H1 (cell line): ENCODE results near the gene EGF. TPM values are rescaled to one million over a fixed set of nuclear protein-coding genes. Genes with fewer than 3 reads are reported as not detected.
A peak's percentile ranks its signal among the peaks of the same experiment; 100 is the strongest.

Experiments used
- CTCF ChIA-PET: fragments of 300-600 bp; sonication (Branson Sonifier 250); formaldehyde crosslinking; loops from one replicate; lab custom pipeline; 2021; ENCODE audit not compliant: partially characterized antibody; lab: Charles Lee
- POLR2A ChIA-PET: fragments of 300-600 bp; sonication (Branson Sonifier 250); formaldehyde crosslinking; loops from one replicate; lab custom pipeline; 2021; ENCODE audit warnings: inconsistent platforms; ENCODE audit not compliant: partially characterized antibody; lab: Charles Lee
- DNase-seq, 2 experiments: peaks; one replicate each; pipeline versions ENCODE4 v3.0.0 to v3.0.0-alpha.2; 2010 to 2022; ENCODE audit warnings: low spot score in 2 of 2, low read depth in 1 of 2, mixed read lengths in 1 of 2
- FAIRE-seq: peaks from 2 replicates; lab custom pipeline; 2011; peaks lifted over from hg19 to GRCh38; lab: Jason Lieb, UNC
- H2AFZ ChIP-seq: 2 replicates; pipeline ENCODE4 v1.8.1; 2012; ENCODE audit warnings: low read length, inconsistent platforms
- H2AK5ac ChIP-seq: 2 replicates; pipeline ENCODE4 v1.6.1; 2013; ENCODE audit warnings: low read depth, low read length
- H2BK120ac ChIP-seq: replicated peaks from 2 replicates; pipeline ENCODE3; 2013; ENCODE audit warnings: low read depth, low read length, inconsistent platforms
- H2BK12ac ChIP-seq: 2 replicates; pipeline ENCODE4 v1.6.1; 2013; ENCODE audit warnings: low read depth, low read length
- H2BK15ac ChIP-seq: 2 replicates; pipeline ENCODE4 v1.6.1; 2013; ENCODE audit warnings: low read length
- H2BK20ac ChIP-seq: 2 replicates; pipeline ENCODE4 v1.6.1; 2013; ENCODE audit warnings: low read length
- H2BK5ac ChIP-seq: 2 replicates; pipeline ENCODE4 v1.6.1; 2013; ENCODE audit warnings: low read depth, low read length
- H3K14ac ChIP-seq: 2 replicates; pipeline ENCODE4 v1.6.1; 2013; ENCODE audit warnings: inconsistent platforms; ENCODE audit not compliant: insufficient read length
- H3K18ac ChIP-seq: 2 replicates; pipeline ENCODE4 v1.6.1; 2013; ENCODE audit warnings: low read length; ENCODE audit errors: extremely low read depth
- H3K23ac ChIP-seq: 2 replicates; pipeline ENCODE4 v1.6.1; 2013; ENCODE audit warnings: inconsistent platforms; ENCODE audit not compliant: insufficient read length
- H3K23me2 ChIP-seq: 2 replicates; pipeline ENCODE4 v1.6.1; 2013; ENCODE audit warnings: low read depth, low read length
- H3K27ac ChIP-seq: 2 replicates; pipeline ENCODE4 v1.6.1; 2011; ENCODE audit warnings: low read depth, low read length, inconsistent platforms
- H3K27me3 ChIP-seq, 4 experiments: replicated peaks in 1 of 4; 1 replicate in 1 of 4; 2 replicates in 3 of 4; pipeline versions ENCODE4 v1.6.1 to v1.8.1; 2011 to 2013; ENCODE audit warnings: low read length in 3 of 4, mild to moderate bottlenecking in 3 of 4, inconsistent platforms in 2 of 4, mixed read lengths in 2 of 4, moderate library complexity in 1 of 4; ENCODE audit not compliant: control insufficient read depth in 3 of 4, insufficient read depth in 3 of 4; ENCODE audit errors: extremely low read depth in 1 of 4
- H3K36me3 ChIP-seq, 4 experiments: 2 replicates each; pipeline versions ENCODE4 v1.6.1 to v1.8.1; 2011 to 2013; ENCODE audit warnings: mild to moderate bottlenecking in 4 of 4, low read length in 3 of 4, moderate library complexity in 2 of 4, control low read depth in 1 of 4, inconsistent platforms in 1 of 4; ENCODE audit not compliant: insufficient read depth in 4 of 4, control insufficient read depth in 2 of 4
- H3K4ac ChIP-seq: replicated peaks from 2 replicates; pipeline ENCODE3; 2013; ENCODE audit warnings: low read length, low read depth, mixed read lengths, inconsistent platforms; ENCODE audit not compliant: insufficient read length
- H3K4me1 ChIP-seq, 4 experiments: replicated peaks in 1 of 4; 1 replicate in 1 of 4; 2 replicates in 3 of 4; pipeline versions ENCODE4 v1.6.1 to v1.8.1; 2011 to 2013; ENCODE audit warnings: low read length in 3 of 4, inconsistent platforms in 2 of 4, mixed read lengths in 1 of 4; ENCODE audit not compliant: insufficient read depth in 4 of 4, control insufficient read depth in 3 of 4
- H3K4me2 ChIP-seq, 2 experiments: 2 replicates each; pipeline versions ENCODE4 v1.6.1 to v1.8.1; 2011 to 2013; ENCODE audit warnings: low read depth in 2 of 2, low read length in 2 of 2, control low read depth in 1 of 2, inconsistent platforms in 1 of 2, mild to moderate bottlenecking in 1 of 2; ENCODE audit not compliant: insufficient read depth in 1 of 2
- H3K4me3 ChIP-seq, 4 experiments: fragments of 200-600, 300-600 bp in 1 of 4; sonication (generic), shearing (Covaris generic), sonication (Bioruptor Twin) in 1 of 4; 2 replicates each; pipeline versions ENCODE4 v1.5.1 to v1.8.1; 2011 to 2016; ENCODE audit warnings: low read length in 4 of 4, low read depth in 3 of 4, control low read depth in 2 of 4, inconsistent platforms in 2 of 4, mild to moderate bottlenecking in 2 of 4, mixed read lengths in 1 of 4, moderate library complexity in 1 of 4; ENCODE audit not compliant: insufficient read depth in 2 of 4; ENCODE audit errors: extremely low read depth in 1 of 4
- H3K56ac ChIP-seq: replicated peaks from 2 replicates; pipeline ENCODE3; 2013; ENCODE audit warnings: low read depth, mild to moderate bottlenecking, mixed read lengths, low read length, inconsistent platforms; ENCODE audit not compliant: insufficient read length
- H3K79me1 ChIP-seq: 2 replicates; pipeline ENCODE4 v1.6.1; 2013; ENCODE audit warnings: low read depth, low read length, control low read depth
- H3K79me2 ChIP-seq, 2 experiments: 2 replicates each; pipeline versions ENCODE4 v1.6.1 to v1.8.1; 2012 to 2013; ENCODE audit warnings: low read length in 2 of 2, mild to moderate bottlenecking in 2 of 2, inconsistent platforms in 1 of 2; ENCODE audit not compliant: insufficient read depth in 2 of 2, control insufficient read depth in 1 of 2
- H3K9ac ChIP-seq, 4 experiments: replicated peaks in 1 of 4; 1 replicate in 1 of 4; 2 replicates in 3 of 4; pipeline versions ENCODE4 v1.6.1 to v1.8.1; 2011 to 2013; ENCODE audit warnings: low read depth in 3 of 4, low read length in 3 of 4, control low read depth in 2 of 4, mild to moderate bottlenecking in 2 of 4, moderate library complexity in 2 of 4, inconsistent platforms in 1 of 4; ENCODE audit errors: extremely low read depth in 1 of 4
- H3K9me3 ChIP-seq, 2 experiments: 2 replicates each; pipeline versions ENCODE4 v1.6.1 to v1.8.1; 2012 to 2013; ENCODE audit warnings: mild to moderate bottlenecking in 2 of 2, moderate library complexity in 2 of 2, control low read depth in 1 of 2, inconsistent platforms in 1 of 2, low read depth in 1 of 2, low read length in 1 of 2, mixed read lengths in 1 of 2; ENCODE audit not compliant: insufficient read depth in 2 of 2
- H4K20me1 ChIP-seq, 2 experiments: replicated peaks in 1 of 2; 2 replicates each; pipeline versions ENCODE3 to v1.8.1; 2011 to 2013; ENCODE audit warnings: inconsistent platforms in 2 of 2, low read length in 2 of 2, mild to moderate bottlenecking in 1 of 2; ENCODE audit not compliant: insufficient read depth in 2 of 2, control insufficient read depth in 1 of 2
- H4K5ac ChIP-seq: 2 replicates; pipeline ENCODE4 v1.6.1; 2013; ENCODE audit warnings: low read length, low read depth, mixed read lengths, inconsistent platforms; ENCODE audit not compliant: insufficient read length
- H4K8ac ChIP-seq: 2 replicates; pipeline ENCODE4 v1.8.0; 2013; ENCODE audit warnings: mild to moderate bottlenecking, moderate library complexity, low read length, inconsistent platforms; ENCODE audit not compliant: insufficient read depth; ENCODE audit errors: extremely low read depth
- H4K91ac ChIP-seq: replicated peaks from 2 replicates; pipeline ENCODE3; 2013; ENCODE audit warnings: low read length, mixed read lengths, inconsistent platforms; ENCODE audit not compliant: insufficient read length
- POU5F1 ChIP-seq: IDR thresholded peaks from 2 replicates; pipeline ENCODE4 v1.6.1; 2011; ENCODE audit warnings: low read depth, mild to moderate bottlenecking, low read length, moderate library complexity
- polyA plus RNA-seq, 7 experiments: library from polyadenylated mRNA; depleted of rRNA in 3 of 7; stranded (reverse) in 5 of 7; unstranded in 2 of 7; fragments of >200 nt in 5 of 7; fragments of 200-250 nt in 2 of 7; gene quantifications; 1 replicate in 5 of 7; 2 replicates in 1 of 7; 4 replicates in 1 of 7; pipeline versions ENCODE4 v1.2.1 to v1.2.3, GENCODE V29; 2011 to 2013; ENCODE audit warnings: missing spikeins in 2 of 7, mixed read lengths in 2 of 7
- total RNA-seq: library from RNA; stranded (reverse); fragmentation: NEBNext Ultra II Directional; extraction: Animal tissue kit (Norgen Biotek cat#: 25700); gene quantifications from 2 replicates; pipeline ENCODE4 v1.2.1, GENCODE V29; 2021
- TF ChIP-seq, protein P1 (sequence below): IDR thresholded peaks from 2 replicates; pipeline ENCODE4 v1.6.1; 2012; ENCODE audit warnings: inconsistent platforms

The EGF gene
- total and polyA plus RNA-seq, 2 of the 8 experiments (the other 6 are each of a cell fraction or from before 2014, with no cell fraction given) = 1.5 to 2.6 TPM

DNA sequence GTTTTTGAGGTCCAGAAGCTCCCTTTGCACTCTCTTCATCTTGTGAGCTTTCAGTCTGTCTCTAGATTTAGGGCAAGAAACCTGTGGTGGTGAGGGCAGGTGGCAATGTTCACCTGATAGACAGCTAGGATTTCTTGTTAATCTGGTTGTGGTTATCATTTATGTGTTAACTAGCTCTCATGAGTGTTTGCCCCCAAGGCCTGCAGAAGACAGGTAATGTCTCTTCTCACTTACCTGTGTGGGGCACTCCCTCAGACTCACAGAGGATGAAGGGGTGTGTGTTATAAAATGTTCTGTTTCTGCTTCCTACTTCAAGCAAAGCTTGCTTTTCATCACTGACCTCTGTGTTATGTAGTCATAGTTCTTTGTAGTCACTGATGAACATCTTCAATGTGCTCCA lies 17.8 kb downstream of the EGF start:
- FAIRE-seq = no peak
- TF ChIP-seq, protein P1, sequence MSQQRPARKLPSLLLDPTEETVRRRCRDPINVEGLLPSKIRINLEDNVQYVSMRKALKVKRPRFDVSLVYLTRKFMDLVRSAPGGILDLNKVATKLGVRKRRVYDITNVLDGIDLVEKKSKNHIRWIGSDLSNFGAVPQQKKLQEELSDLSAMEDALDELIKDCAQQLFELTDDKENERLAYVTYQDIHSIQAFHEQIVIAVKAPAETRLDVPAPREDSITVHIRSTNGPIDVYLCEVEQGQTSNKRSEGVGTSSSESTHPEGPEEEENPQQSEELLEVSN = no peak
- no peak for TF ChIP-seq POU5F1

More for the DNA sequence above, 17.8 kb downstream of the EGF start:
- Histone ChIP-seq H2BK15ac (no peak overlapping the region), H3K9ac (no peak overlapping the region), H3K4me1 (peaks cover 0 to 3% (median 0%) of the 10 kb centered on the region in 4 experiments; a peak in 3 of 7 replicates), H4K91ac (no peak overlapping the region), H3K36me3 (no peaks in the 10 kb centered on the region), H3K4me3 (no peak overlapping the region), H2BK12ac (no peak overlapping the region), H3K27ac (no peak overlapping the region), H3K79me1 (no peaks in the 10 kb centered on the region), H3K27me3 (no peaks in the 10 kb centered on the region), H3K23ac (no peak overlapping the region), H3K56ac (no peak overlapping the region), H3K4me2 (no peak overlapping the region), H3K4ac (no peak overlapping the region), H3K18ac (0 out of 2 replicates have a peak overlapping the region, but pooled peaks have one; percentile 32), H3K79me2 (no peaks in the 10 kb centered on the region), H2AK5ac (no peak overlapping the region), H2AFZ (no peak overlapping the region), H3K14ac (no peak overlapping the region), H4K5ac (no peak overlapping the region), H3K23me2 (no peaks in the 10 kb centered on the region; the same call in 1 of the 2 replicates), H4K8ac (no peak overlapping the region), H2BK120ac (no peak overlapping the region), H4K20me1 (no peaks in the 10 kb centered on the region), H3K9me3 (no peaks in the 10 kb centered on the region), H2BK20ac (0 out of 2 replicates have a peak overlapping the region, but pooled peaks have one; percentile 13), H2BK5ac (no peak overlapping the region)
- ChIA-PET CTCF (interaction anchor here (0.9 to 1.2 kb wide), 6 partner anchors 9 to 104 kb away, joined by 3 to 4 read pairs (median 4); no protein-coding TSS in a partner anchor), POLR2A (interaction anchor here (0.8 to 0.9 kb wide), 2 partner anchors 11 to 227 kb away, joined by 3 read pairs; partner anchors contain the start of gene CASP6)
- DNase-seq = no peak
